IMR-90 (cell line): ENCODE data around the gene GLS2. TPM values are rescaled to one million over a fixed set of nuclear protein-coding genes. Genes with fewer than 3 reads are reported as not detected.

Experiments used
- ATAC-seq: fragments of 200-7000 bp; cut with Tn5 transposase; 2 replicates; pipeline ENCODE4 v1.9.1; 2020; ENCODE audit warnings: low read depth, mild to moderate bottlenecking, moderate library complexity
- BruUV-seq: library from RNA; stranded (reverse); fragments of 400-500 nt; replicated peaks from 2 replicates; lab custom pipeline; 2021; lab: Mats Ljungman, UMichigan
- CTCF ChIA-PET: fragments of 300-600 bp; formaldehyde crosslinking; extraction: SDS; loops from one replicate; lab custom pipeline; 2021; ENCODE audit warnings: antibody characterized with exemption; lab: Yijun Ruan, JAX
- POLR2A ChIA-PET: fragments of 300-600 bp; sonication (Branson Sonifier 250); formaldehyde crosslinking; loops from one replicate; lab custom pipeline; 2022; ENCODE audit warnings: antibody characterized with exemption; ENCODE audit not compliant: unreplicated experiment; lab: Charles Lee
- DNase-seq: peaks from one replicate; pipeline ENCODE4 v3.0.0; 2013
- H2AFZ ChIP-seq: replicated peaks from 2 replicates; pipeline ENCODE3; 2013; ENCODE audit warnings: low read length, mild to moderate bottlenecking; ENCODE audit not compliant: poor library complexity
- H2AK5ac ChIP-seq: 2 replicates; pipeline ENCODE4 v1.6.1; 2013; ENCODE audit warnings: low read depth, low read length, inconsistent platforms
- H2AK9ac ChIP-seq: replicated peaks from 2 replicates; pipeline ENCODE3; 2013; ENCODE audit warnings: mild to moderate bottlenecking, low read depth, low read length, moderate library complexity; ENCODE audit not compliant: poor library complexity
- H2BK120ac ChIP-seq: 2 replicates; pipeline ENCODE4 v1.6.1; 2013; ENCODE audit warnings: low read depth, low read length, inconsistent platforms
- H2BK15ac ChIP-seq: 3 replicates; pipeline ENCODE4 v1.6.1; 2013; ENCODE audit warnings: low read depth, low read length, inconsistent platforms
- H2BK20ac ChIP-seq: 2 replicates; pipeline ENCODE4 v1.6.1; 2013; ENCODE audit warnings: low read depth, mild to moderate bottlenecking, inconsistent platforms, low read length, moderate library complexity
- H2BK5ac ChIP-seq: 2 replicates; pipeline ENCODE4 v1.6.1; 2013; ENCODE audit warnings: mild to moderate bottlenecking, low read depth, low read length, inconsistent platforms; ENCODE audit not compliant: poor library complexity, severe bottlenecking
- H3K14ac ChIP-seq: replicated peaks from 2 replicates; pipeline ENCODE4 v1.6.1; 2013; ENCODE audit warnings: low read depth, low read length, inconsistent platforms
- H3K18ac ChIP-seq: 2 replicates; pipeline ENCODE4 v1.6.1; 2013; ENCODE audit warnings: low read depth, low read length, control low read depth
- H3K23ac ChIP-seq: 2 replicates; pipeline ENCODE4 v1.6.1; 2013; ENCODE audit warnings: low read depth, low read length, inconsistent platforms
- H3K27ac ChIP-seq: 2 replicates; pipeline ENCODE4 v1.5.1; 2013; ENCODE audit warnings: mild to moderate bottlenecking, control low read depth, low read length; ENCODE audit not compliant: insufficient read depth
- H3K27me3 ChIP-seq: 2 replicates; pipeline ENCODE4 v1.6.1; 2013; ENCODE audit warnings: low read length; ENCODE audit not compliant: control insufficient read depth, insufficient read depth
- H3K36me3 ChIP-seq: 2 replicates; pipeline ENCODE4 v1.6.1; 2013; ENCODE audit warnings: low read length, mixed read lengths; ENCODE audit not compliant: control insufficient read depth, insufficient read depth
- H3K4ac ChIP-seq: 2 replicates; pipeline ENCODE4 v1.6.1; 2013; ENCODE audit warnings: low read depth, low read length, inconsistent platforms
- H3K4me1 ChIP-seq: 2 replicates; pipeline ENCODE4 v1.6.1; 2013; ENCODE audit warnings: low read length, mixed read lengths; ENCODE audit not compliant: control insufficient read depth, insufficient read depth
- H3K4me2 ChIP-seq: 2 replicates; pipeline ENCODE4 v1.6.1; 2013; ENCODE audit warnings: low read depth, mild to moderate bottlenecking, control low read depth, low read length, moderate library complexity
- H3K4me3 ChIP-seq: 2 replicates; pipeline ENCODE4 v1.5.1; 2013; ENCODE audit warnings: low read depth, mild to moderate bottlenecking, control low read depth, low read length, moderate library complexity; ENCODE audit not compliant: insufficient read depth
- H3K56ac ChIP-seq: 2 replicates; pipeline ENCODE4 v1.6.1; 2013; ENCODE audit warnings: low read length, inconsistent platforms; ENCODE audit not compliant: insufficient read depth; ENCODE audit errors: extremely low read depth
- H3K79me1 ChIP-seq, 2 experiments: 2 replicates each; pipeline ENCODE4 v1.6.1; 2013; ENCODE audit warnings: low read length in 2 of 2, inconsistent platforms in 1 of 2, low read depth in 1 of 2
- H3K9ac ChIP-seq: 2 replicates; pipeline ENCODE4 v1.6.1; 2013; ENCODE audit warnings: low read depth, low read length, control low read depth
- H3K9me1 ChIP-seq: 2 replicates; pipeline ENCODE4 v1.6.1; 2013; ENCODE audit warnings: low read length, inconsistent platforms; ENCODE audit not compliant: insufficient read depth
- H3K9me3 ChIP-seq: 2 replicates; pipeline ENCODE4 v1.6.1; 2013; ENCODE audit warnings: low read length; ENCODE audit not compliant: control insufficient read depth, insufficient read depth
- H4K20me1 ChIP-seq: 2 replicates; pipeline ENCODE4 v1.6.1; 2013; ENCODE audit warnings: low read length, inconsistent platforms; ENCODE audit not compliant: insufficient read depth
- H4K5ac ChIP-seq: 2 replicates; pipeline ENCODE4 v1.6.1; 2013; ENCODE audit warnings: mild to moderate bottlenecking, low read depth, low read length, control low read depth
- H4K8ac ChIP-seq, 2 experiments: 2 replicates each; pipeline ENCODE4 v1.6.1; 2013; ENCODE audit warnings: low read depth in 2 of 2, low read length in 2 of 2, control low read depth in 1 of 2, inconsistent platforms in 1 of 2
- H4K91ac ChIP-seq: 2 replicates; pipeline ENCODE4 v1.6.1; 2013; ENCODE audit warnings: low read depth, low read length, inconsistent platforms; ENCODE audit not compliant: insufficient read depth
- FOS ChIP-seq: fragments of 150-350 bp; IDR thresholded peaks from 2 replicates; pipeline ENCODE4 v1.6.1; 2016; ENCODE audit warnings: low read depth, low read length
- MAFK ChIP-seq: IDR thresholded peaks from 2 replicates; pipeline ENCODE4 v1.6.1; 2012; ENCODE audit warnings: low read depth, low read length, improper control_type of control experiment
- MXI1 ChIP-seq: IDR thresholded peaks from 2 replicates; pipeline ENCODE4 v1.6.1; 2012; ENCODE audit warnings: low read depth, mild to moderate bottlenecking, low read length, moderate library complexity, borderline replicate concordance
- RFX5 ChIP-seq: IDR thresholded peaks from 2 replicates; pipeline ENCODE4 v1.8.0; 2012; ENCODE audit warnings: low read depth, mild to moderate bottlenecking, low read length, moderate library complexity
- WGBS, 2 experiments: methylation state at CpG; one replicate each; pipeline versions ENCODE4 v1.1.5 to v1.1.7; 2013; ENCODE audit warnings: missing lambda C conversion rate in 2 of 2; ENCODE audit not compliant: insufficient read length in 1 of 2; ENCODE audit errors: extremely low coverage in 2 of 2; 5-methylcytosine and 5-hydroxymethylcytosine counted together
- dilution Hi-C: fragments of 300-500 bp; cut with HindIII; formaldehyde crosslinking; loops from one replicate; pipeline ENCODE4 v1.14.3; 2018; ENCODE audit warnings: low sequenced_read_pairs; ENCODE audit not compliant: unreplicated experiment
- in situ Hi-C: fragments of 300-500 bp; cut with MboI; formaldehyde crosslinking; loops from 3 replicates; pipeline ENCODE4 v1.14.3; 2019; ENCODE audit warnings: low sequenced_read_pairs, inconsistent platforms, mixed read lengths
- intact Hi-C: fragments of 100-400 bp; cut with micrococcal nuclease; formaldehyde crosslinking; loops from 2 replicates; pipeline ENCODE4 v1.10.0; 2022
- polyA plus RNA-seq, 3 experiments: library from polyadenylated mRNA; depleted of rRNA; stranded (reverse); fragments of >200 nt; gene quantifications; 2 replicates each; pipeline ENCODE4 v1.2.3, GENCODE V29; 2012; ENCODE audit warnings: low replicate concordance in 1 of 3
- total RNA-seq: library from RNA; depleted of rRNA; stranded (reverse); fragments of >200 nt; gene quantifications from 2 replicates; pipeline ENCODE4 v1.2.3, GENCODE V29; 2012

Gene GLS2
- total and polyA plus RNA-seq, 2 of the 4 experiments (the other 2 are of a cell fraction): 0.21 to 0.36 TPM

DNA sequence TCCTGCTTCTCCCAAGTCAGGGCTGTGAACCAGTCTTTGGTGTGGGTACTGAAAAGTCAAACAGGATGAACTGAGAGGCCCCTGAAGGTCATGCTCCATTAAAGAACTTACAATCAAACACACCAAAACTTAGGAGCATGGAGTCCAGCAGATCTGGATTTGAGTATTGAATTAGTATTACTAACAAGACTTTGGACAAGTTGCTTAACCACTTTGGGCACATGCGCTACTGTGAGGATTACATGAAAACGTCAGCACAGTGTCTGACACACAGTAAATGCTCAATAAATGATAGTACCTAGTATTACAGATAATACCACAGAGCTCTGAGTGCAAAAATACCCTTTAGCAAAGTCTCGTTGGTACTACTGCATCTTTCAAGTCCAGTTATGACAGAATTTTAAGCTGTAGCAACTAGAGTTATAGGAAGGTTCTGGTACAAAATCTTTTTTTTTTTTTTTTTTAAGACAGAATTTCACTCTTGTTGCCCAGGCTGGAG lies 62.0 kb downstream of the GLS2 start:
- Histone ChIP-seq H3K36me3 (peaks cover 29% of the 10 kb centered on the region), H2BK15ac (no peak overlapping the region), H3K4me1 (no peaks in the 10 kb centered on the region), H3K9me1 (peaks cover 4% of the 10 kb centered on the region; the same call in 1 of the 2 replicates), H2BK5ac (no peak overlapping the region), H3K9ac (no peak overlapping the region), H2BK20ac (no peak overlapping the region), H3K18ac (no peak overlapping the region), H2AK5ac (no peak overlapping the region), H4K8ac (no peak overlapping the region), H2AFZ (no peak overlapping the region), H4K91ac (no peak overlapping the region), H3K4me3 (no peak overlapping the region), H2BK120ac (no peak overlapping the region), H3K27ac (no peak overlapping the region), H3K9me3 (no peaks in the 10 kb centered on the region), H2AK9ac (no peak overlapping the region), H3K56ac (no peak overlapping the region), H3K23ac (no peak overlapping the region), H3K27me3 (no peaks in the 10 kb centered on the region), H3K4me2 (no peak overlapping the region), H3K79me1 (no peaks in the 10 kb centered on the region), H4K20me1 (no peaks in the 10 kb centered on the region), H3K14ac (no peak overlapping the region), H3K4ac (no peak overlapping the region), H4K5ac (no peak overlapping the region)
- TF ChIP-seq MAFK (no peak), RFX5 (no peak), MXI1 (no peak), FOS (no peak)
- BruUV-seq: no TSS peak
- in situ Hi-C loops (no loop called here), dilution Hi-C loops (no loop called here), intact Hi-C loops (no loop called here)
- DNase-seq: no peak
- CTCF ChIA-PET: interaction anchor here (0.9 kb wide), 1 partner anchor 66 kb away, joined by 3 read pairs; the partner anchor contains the start of gene STAT2
- POLR2A ChIA-PET: no interaction called here
- WGBS, 2 experiments: no CpG with 5 or more reads among the region's 3 CpGs
- ATAC-seq: no peak
